GM23338 (cell line): ENCODE results near the gene CHKB. TPM values are rescaled to one million over a fixed set of nuclear protein-coding genes. Genes with fewer than 3 reads are reported as not detected.
A peak's percentile ranks its signal among the peaks of the same experiment; 100 is the strongest.

Experiments
- ATAC-seq: fragments of 200-7000 bp; cut with Tn5 transposase; 3 replicates; pipeline ENCODE4 v1.9.1; 2020
- DNase-seq: peaks from one replicate; pipeline ENCODE4 v3.0.0-alpha.2; 2015; ENCODE audit warnings: low spot score
- H2AFZ ChIP-seq: fragments of 200-600 bp; sonication (generic); 2 replicates; pipeline ENCODE4 v1.8.0; 2016; ENCODE audit warnings: antibody characterized with exemption, mild to moderate bottlenecking, moderate library complexity
- H3F3A ChIP-seq: fragments of 200-600 bp; sonication (generic); replicated peaks from 2 replicates; pipeline ENCODE4 v1.8.0; 2017; ENCODE audit warnings: antibody characterized with exemption, mixed run types, low read depth
- H3K27ac ChIP-seq: fragments of 200-600 bp; sonication (generic); 2 replicates; pipeline ENCODE4 v1.6.1; 2016; ENCODE audit warnings: low read depth
- H3K27me3 ChIP-seq: fragments of 200-600 bp; sonication (generic); 2 replicates; pipeline ENCODE4 v1.8.0; 2016; ENCODE audit warnings: mild to moderate bottlenecking, mixed run types, moderate library complexity; ENCODE audit not compliant: insufficient read depth
- H3K36me3 ChIP-seq: fragments of 200-600 bp; sonication (generic); 2 replicates; pipeline ENCODE4 v1.8.0; 2016; ENCODE audit warnings: mild to moderate bottlenecking; ENCODE audit not compliant: insufficient read depth
- H3K4me1 ChIP-seq: fragments of 200-600 bp; sonication (generic); 2 replicates; pipeline ENCODE4 v1.8.0; 2016; ENCODE audit warnings: mild to moderate bottlenecking, moderate library complexity; ENCODE audit not compliant: insufficient read depth
- H3K4me2 ChIP-seq: fragments of 200-600 bp; sonication (generic); 2 replicates; pipeline ENCODE4 v1.7.1; 2017; ENCODE audit warnings: mixed run types
- H3K4me3 ChIP-seq: fragments of 200-600 bp; sonication (generic); 2 replicates; pipeline ENCODE4 v1.6.1; 2016; ENCODE audit warnings: mixed run types
- H3K79me2 ChIP-seq: fragments of 200-600 bp; sonication (generic); replicated peaks from 2 replicates; pipeline ENCODE4 v1.8.0; 2017; ENCODE audit warnings: mild to moderate bottlenecking; ENCODE audit not compliant: insufficient read depth
- H3K9me2 ChIP-seq: fragments of 200-600 bp; sonication (generic); 2 replicates; pipeline ENCODE4 v1.8.0; 2017; ENCODE audit not compliant: insufficient read depth
- H4K20me1 ChIP-seq: fragments of 200-600 bp; sonication (generic); replicated peaks from 2 replicates; pipeline ENCODE4 v1.8.0; 2017; ENCODE audit warnings: mild to moderate bottlenecking; ENCODE audit not compliant: insufficient read depth
- H3K27ac Mint-ChIP-seq: 2 replicates; pipeline ENCODE4 v1.8.0; 2020; ENCODE audit warnings: inconsistent platforms, mild to moderate bottlenecking, moderate library complexity, mixed read lengths
- H3K27me3 Mint-ChIP-seq: 3 replicates; pipeline ENCODE4 v1.8.0; 2022; ENCODE audit warnings: low read depth, mild to moderate bottlenecking, moderate library complexity, mixed read lengths, inconsistent platforms; ENCODE audit not compliant: insufficient read depth, poor library complexity
- H3K36me3 Mint-ChIP-seq: 3 replicates; pipeline ENCODE4 v1.8.0; 2021; ENCODE audit warnings: low read depth, mild to moderate bottlenecking, inconsistent platforms, moderate library complexity, mixed read lengths
- H3K4me1 Mint-ChIP-seq: 3 replicates; pipeline ENCODE4 v1.8.0; 2020; ENCODE audit warnings: mild to moderate bottlenecking, inconsistent platforms, mixed read lengths
- H3K4me3 Mint-ChIP-seq: 3 replicates; pipeline ENCODE4 v1.8.0; 2021; ENCODE audit warnings: moderate library complexity, mild to moderate bottlenecking, inconsistent platforms, mixed read lengths
- H3K9me3 Mint-ChIP-seq: 3 replicates; pipeline ENCODE4 v1.8.0; 2020; ENCODE audit warnings: moderate library complexity, mild to moderate bottlenecking, inconsistent platforms, mixed read lengths
- CREB1 ChIP-seq: fragments of 250-450 bp; sonication (Bioruptor Pico); IDR thresholded peaks from 2 replicates; pipeline ENCODE4 v1.5.0; 2020; ENCODE audit warnings: low read depth, mild to moderate bottlenecking, moderate library complexity
- EZH2 ChIP-seq: fragments of 200-600 bp; sonication (generic); IDR thresholded peaks from one replicate; pipeline ENCODE4 v1.8.0; 2017; ENCODE audit warnings: antibody characterized with exemption, mild to moderate bottlenecking, low read depth; ENCODE audit not compliant: unreplicated experiment
- EZH2phosphoT487 ChIP-seq: fragments of 200-600 bp; sonication (generic); IDR thresholded peaks from one replicate; pipeline ENCODE4 v1.8.1; 2018; ENCODE audit warnings: antibody characterized with exemption; ENCODE audit not compliant: unreplicated experiment
- JUNB ChIP-seq: IDR thresholded peaks from one replicate; pipeline ENCODE4 v1.6.1; 2016; ENCODE audit warnings: antibody characterized with exemption; ENCODE audit not compliant: unreplicated experiment
- NANOG ChIP-seq: IDR thresholded peaks from 2 replicates; pipeline ENCODE4 v1.6.1; 2016; ENCODE audit warnings: antibody characterized with exemption, borderline replicate concordance
- POLR2AphosphoS5 ChIP-seq: IDR thresholded peaks from 2 replicates; pipeline ENCODE4 v1.6.1; 2016; ENCODE audit warnings: antibody characterized with exemption, low read depth
- STAT1 ChIP-seq: IDR thresholded peaks from one replicate; pipeline ENCODE4 v1.6.1; 2016; ENCODE audit warnings: antibody characterized with exemption; ENCODE audit not compliant: unreplicated experiment
- ZNF114 ChIP-seq: fragments of 250-450 bp; sonication (Bioruptor Pico); IDR thresholded peaks from 2 replicates; pipeline ENCODE4 v1.5.0; 2020; ENCODE audit warnings: mild to moderate bottlenecking, moderate library complexity
- ZNF331 ChIP-seq: fragments of 250-450 bp; sonication (Bioruptor Pico); IDR thresholded peaks from 2 replicates; pipeline ENCODE4 v1.5.0; 2020; ENCODE audit warnings: low read depth, mild to moderate bottlenecking, moderate library complexity
- polyA plus RNA-seq: library from polyadenylated mRNA; unstranded; fragments of >200 nt; fragmentation: Nextera tagmentation; extraction: Ambion mirVana; gene quantifications from 2 replicates; pipeline ENCODE4 v1.2.1, GENCODE V29; 2016
- total RNA-seq: library from RNA; depleted of rRNA; stranded (reverse); fragments of >200 nt; shearing (Covaris generic); gene quantifications from 2 replicates; pipeline ENCODE4 v1.2.3, GENCODE V29; 2014
- TF ChIP-seq, protein P1 (sequence below), 2 experiments: fragments of 200-600 bp in 1 of 2; sonication (generic) in 1 of 2; conservative IDR thresholded peaks; 2 replicates each; pipeline versions ENCODE4 v1.5.1 to v1.6.1; 2016 to 2017; ENCODE audit warnings: antibody characterized with exemption in 2 of 2, low read depth in 2 of 2, mild to moderate bottlenecking in 2 of 2, moderate library complexity in 1 of 2
- TF ChIP-seq, protein P2 (sequence below): fragments of 250-450 bp; sonication (Bioruptor Pico); IDR thresholded peaks from 2 replicates; pipeline ENCODE4 v1.5.0; 2020; ENCODE audit warnings: mild to moderate bottlenecking, moderate library complexity
- TF ChIP-seq, protein P3 (sequence below): IDR thresholded peaks from one replicate; pipeline ENCODE4 v1.6.1; 2018; ENCODE audit warnings: antibody characterized with exemption; ENCODE audit not compliant: unreplicated experiment
- TF ChIP-seq, protein P4 (sequence below): IDR thresholded peaks from 2 replicates; pipeline ENCODE4 v1.6.1; 2016; ENCODE audit warnings: antibody characterized with exemption

The CHKB gene
- total and polyA plus RNA-seq, 2 experiments from 2014 or later: 51.2 to 61.6 TPM

DNA sequence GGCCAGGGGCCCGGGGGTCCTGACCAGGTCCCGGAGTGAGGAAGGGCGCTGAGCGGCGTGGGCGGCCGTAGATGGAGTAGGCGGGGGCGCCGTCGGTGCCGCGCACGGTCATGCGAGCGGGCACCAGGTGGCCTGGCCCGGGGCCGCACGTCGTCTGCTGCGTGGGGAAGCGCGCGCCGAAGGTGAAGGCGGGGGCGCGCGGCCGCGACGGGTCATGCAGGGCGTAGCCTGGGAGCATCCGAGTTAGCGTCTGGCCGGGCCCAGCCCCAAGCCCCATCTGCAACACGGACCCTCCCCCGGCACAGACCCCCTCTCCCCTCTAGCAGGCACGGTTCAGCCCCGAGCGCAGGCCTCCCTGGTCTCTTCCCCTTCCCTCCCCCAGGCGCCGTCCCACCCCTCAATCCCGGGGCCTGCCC is 51.1 kb downstream of the CHKB start:
- no peaks in the 10 kb centered on the region; the same call in 1 of the 2 replicates for H3F3A ChIP-seq
- H3K4me2 ChIP-seq: peak overlapping the region; percentile 87
- H4K20me1 ChIP-seq: no peaks in the 10 kb centered on the region; the same call in none of the 2 replicates
- H3K9me3 Mint-ChIP-seq: no peaks in the 10 kb centered on the region; the same call in 2 of the 3 replicates
- H3K27ac ChIP-seq: no peak overlapping the region
- DNase-seq (peak; percentile 54), ATAC-seq (peak; percentile 24)
- peaks cover 10% of the 10 kb centered on the region; the same call in 2 of the 3 replicates for H3K4me1 Mint-ChIP-seq
- no peaks in the 10 kb centered on the region for H3K36me3 Mint-ChIP-seq
- H3K4me3 Mint-ChIP-seq: peak overlapping the region; percentile 65; the same call in 2 of the 3 replicates
- peaks cover 77% of the 10 kb centered on the region for H3K27me3 Mint-ChIP-seq
- H3K4me3 ChIP-seq: peak overlapping the region; percentile 66
- 0 out of 2 replicates have a peak, but pooled peaks cover 4% of the 10 kb centered on the region for H3K4me1 ChIP-seq
- H3K27me3 ChIP-seq: peaks cover 82% of the 10 kb centered on the region
- no peaks in the 10 kb centered on the region for H3K9me2 ChIP-seq
- no peak overlapping the region for H3K27ac Mint-ChIP-seq
- H3K36me3 ChIP-seq: no peaks in the 10 kb centered on the region
- TF ChIP-seq ZNF114 (CRISPR knock-in tag) (no peak), NANOG (no peak), ZNF331 (no peak), EZH2 (no peak), CREB1 (no peak), POLR2AphosphoS5 (no peak), JUNB (no peak), EZH2phosphoT487 (no peak), STAT1 (no peak)
- TF ChIP-seq, protein P1, sequence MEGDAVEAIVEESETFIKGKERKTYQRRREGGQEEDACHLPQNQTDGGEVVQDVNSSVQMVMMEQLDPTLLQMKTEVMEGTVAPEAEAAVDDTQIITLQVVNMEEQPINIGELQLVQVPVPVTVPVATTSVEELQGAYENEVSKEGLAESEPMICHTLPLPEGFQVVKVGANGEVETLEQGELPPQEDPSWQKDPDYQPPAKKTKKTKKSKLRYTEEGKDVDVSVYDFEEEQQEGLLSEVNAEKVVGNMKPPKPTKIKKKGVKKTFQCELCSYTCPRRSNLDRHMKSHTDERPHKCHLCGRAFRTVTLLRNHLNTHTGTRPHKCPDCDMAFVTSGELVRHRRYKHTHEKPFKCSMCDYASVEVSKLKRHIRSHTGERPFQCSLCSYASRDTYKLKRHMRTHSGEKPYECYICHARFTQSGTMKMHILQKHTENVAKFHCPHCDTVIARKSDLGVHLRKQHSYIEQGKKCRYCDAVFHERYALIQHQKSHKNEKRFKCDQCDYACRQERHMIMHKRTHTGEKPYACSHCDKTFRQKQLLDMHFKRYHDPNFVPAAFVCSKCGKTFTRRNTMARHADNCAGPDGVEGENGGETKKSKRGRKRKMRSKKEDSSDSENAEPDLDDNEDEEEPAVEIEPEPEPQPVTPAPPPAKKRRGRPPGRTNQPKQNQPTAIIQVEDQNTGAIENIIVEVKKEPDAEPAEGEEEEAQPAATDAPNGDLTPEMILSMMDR (conservative IDR thresholded peaks at IDR 0.05; ENCODE audit: low read depth in 2 of 2): no peak
- TF ChIP-seq, protein P2, sequence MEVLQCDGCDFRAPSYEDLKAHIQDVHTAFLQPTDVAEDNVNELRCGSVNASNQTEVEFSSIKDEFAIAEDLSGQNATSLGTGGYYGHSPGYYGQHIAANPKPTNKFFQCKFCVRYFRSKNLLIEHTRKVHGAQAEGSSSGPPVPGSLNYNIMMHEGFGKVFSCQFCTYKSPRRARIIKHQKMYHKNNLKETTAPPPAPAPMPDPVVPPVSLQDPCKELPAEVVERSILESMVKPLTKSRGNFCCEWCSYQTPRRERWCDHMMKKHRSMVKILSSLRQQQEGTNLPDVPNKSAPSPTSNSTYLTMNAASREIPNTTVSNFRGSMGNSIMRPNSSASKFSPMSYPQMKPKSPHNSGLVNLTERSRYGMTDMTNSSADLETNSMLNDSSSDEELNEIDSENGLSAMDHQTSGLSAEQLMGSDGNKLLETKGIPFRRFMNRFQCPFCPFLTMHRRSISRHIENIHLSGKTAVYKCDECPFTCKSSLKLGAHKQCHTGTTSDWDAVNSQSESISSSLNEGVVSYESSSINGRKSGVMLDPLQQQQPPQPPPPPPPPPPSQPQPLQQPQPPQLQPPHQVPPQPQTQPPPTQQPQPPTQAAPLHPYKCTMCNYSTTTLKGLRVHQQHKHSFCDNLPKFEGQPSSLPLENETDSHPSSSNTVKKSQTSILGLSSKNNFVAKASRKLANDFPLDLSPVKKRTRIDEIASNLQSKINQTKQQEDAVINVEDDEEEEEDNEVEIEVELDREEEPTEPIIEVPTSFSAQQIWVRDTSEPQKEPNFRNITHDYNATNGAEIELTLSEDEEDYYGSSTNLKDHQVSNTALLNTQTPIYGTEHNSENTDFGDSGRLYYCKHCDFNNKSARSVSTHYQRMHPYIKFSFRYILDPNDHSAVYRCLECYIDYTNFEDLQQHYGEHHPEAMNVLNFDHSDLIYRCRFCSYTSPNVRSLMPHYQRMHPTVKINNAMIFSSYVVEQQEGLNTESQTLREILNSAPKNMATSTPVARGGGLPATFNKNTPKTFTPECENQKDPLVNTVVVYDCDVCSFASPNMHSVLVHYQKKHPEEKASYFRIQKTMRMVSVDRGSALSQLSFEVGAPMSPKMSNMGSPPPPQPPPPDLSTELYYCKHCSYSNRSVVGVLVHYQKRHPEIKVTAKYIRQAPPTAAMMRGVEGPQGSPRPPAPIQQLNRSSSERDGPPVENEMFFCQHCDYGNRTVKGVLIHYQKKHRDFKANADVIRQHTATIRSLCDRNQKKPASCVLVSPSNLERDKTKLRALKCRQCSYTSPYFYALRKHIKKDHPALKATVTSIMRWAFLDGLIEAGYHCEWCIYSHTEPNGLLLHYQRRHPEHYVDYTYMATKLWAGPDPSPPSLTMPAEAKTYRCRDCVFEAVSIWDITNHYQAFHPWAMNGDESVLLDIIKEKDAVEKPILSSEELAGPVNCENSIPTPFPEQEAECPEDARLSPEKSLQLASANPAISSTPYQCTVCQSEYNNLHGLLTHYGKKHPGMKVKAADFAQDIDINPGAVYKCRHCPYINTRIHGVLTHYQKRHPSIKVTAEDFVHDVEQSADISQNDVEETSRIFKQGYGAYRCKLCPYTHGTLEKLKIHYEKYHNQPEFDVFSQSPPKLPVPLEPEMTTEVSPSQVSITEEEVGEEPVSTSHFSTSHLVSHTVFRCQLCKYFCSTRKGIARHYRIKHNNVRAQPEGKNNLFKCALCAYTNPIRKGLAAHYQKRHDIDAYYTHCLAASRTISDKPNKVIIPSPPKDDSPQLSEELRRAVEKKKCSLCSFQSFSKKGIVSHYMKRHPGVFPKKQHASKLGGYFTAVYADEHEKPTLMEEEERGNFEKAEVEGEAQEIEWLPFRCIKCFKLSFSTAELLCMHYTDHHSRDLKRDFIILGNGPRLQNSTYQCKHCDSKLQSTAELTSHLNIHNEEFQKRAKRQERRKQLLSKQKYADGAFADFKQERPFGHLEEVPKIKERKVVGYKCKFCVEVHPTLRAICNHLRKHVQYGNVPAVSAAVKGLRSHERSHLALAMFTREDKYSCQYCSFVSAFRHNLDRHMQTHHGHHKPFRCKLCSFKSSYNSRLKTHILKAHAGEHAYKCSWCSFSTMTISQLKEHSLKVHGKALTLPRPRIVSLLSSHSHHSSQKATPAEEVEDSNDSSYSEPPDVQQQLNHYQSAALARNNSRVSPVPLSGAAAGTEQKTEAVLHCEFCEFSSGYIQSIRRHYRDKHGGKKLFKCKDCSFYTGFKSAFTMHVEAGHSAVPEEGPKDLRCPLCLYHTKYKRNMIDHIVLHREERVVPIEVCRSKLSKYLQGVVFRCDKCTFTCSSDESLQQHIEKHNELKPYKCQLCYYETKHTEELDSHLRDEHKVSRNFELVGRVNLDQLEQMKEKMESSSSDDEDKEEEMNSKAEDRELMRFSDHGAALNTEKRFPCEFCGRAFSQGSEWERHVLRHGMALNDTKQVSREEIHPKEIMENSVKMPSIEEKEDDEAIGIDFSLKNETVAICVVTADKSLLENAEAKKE: no peak
- TF ChIP-seq, protein P3, sequence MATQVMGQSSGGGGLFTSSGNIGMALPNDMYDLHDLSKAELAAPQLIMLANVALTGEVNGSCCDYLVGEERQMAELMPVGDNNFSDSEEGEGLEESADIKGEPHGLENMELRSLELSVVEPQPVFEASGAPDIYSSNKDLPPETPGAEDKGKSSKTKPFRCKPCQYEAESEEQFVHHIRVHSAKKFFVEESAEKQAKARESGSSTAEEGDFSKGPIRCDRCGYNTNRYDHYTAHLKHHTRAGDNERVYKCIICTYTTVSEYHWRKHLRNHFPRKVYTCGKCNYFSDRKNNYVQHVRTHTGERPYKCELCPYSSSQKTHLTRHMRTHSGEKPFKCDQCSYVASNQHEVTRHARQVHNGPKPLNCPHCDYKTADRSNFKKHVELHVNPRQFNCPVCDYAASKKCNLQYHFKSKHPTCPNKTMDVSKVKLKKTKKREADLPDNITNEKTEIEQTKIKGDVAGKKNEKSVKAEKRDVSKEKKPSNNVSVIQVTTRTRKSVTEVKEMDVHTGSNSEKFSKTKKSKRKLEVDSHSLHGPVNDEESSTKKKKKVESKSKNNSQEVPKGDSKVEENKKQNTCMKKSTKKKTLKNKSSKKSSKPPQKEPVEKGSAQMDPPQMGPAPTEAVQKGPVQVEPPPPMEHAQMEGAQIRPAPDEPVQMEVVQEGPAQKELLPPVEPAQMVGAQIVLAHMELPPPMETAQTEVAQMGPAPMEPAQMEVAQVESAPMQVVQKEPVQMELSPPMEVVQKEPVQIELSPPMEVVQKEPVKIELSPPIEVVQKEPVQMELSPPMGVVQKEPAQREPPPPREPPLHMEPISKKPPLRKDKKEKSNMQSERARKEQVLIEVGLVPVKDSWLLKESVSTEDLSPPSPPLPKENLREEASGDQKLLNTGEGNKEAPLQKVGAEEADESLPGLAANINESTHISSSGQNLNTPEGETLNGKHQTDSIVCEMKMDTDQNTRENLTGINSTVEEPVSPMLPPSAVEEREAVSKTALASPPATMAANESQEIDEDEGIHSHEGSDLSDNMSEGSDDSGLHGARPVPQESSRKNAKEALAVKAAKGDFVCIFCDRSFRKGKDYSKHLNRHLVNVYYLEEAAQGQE: no peak
- TF ChIP-seq, protein P4, sequence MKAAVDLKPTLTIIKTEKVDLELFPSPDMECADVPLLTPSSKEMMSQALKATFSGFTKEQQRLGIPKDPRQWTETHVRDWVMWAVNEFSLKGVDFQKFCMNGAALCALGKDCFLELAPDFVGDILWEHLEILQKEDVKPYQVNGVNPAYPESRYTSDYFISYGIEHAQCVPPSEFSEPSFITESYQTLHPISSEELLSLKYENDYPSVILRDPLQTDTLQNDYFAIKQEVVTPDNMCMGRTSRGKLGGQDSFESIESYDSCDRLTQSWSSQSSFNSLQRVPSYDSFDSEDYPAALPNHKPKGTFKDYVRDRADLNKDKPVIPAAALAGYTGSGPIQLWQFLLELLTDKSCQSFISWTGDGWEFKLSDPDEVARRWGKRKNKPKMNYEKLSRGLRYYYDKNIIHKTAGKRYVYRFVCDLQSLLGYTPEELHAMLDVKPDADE: no peak
- no peaks in the 10 kb centered on the region for H3K79me2 ChIP-seq
- H2AFZ ChIP-seq: peak overlapping the region; percentile 83
